Esophagus muscularis mucosa (tissue), 4 donors: ENCODE results near the gene TCP11X2. TPM values are rescaled to one million over a fixed set of nuclear protein-coding genes. Genes with fewer than 3 reads are reported as not detected.
"Not testable (repeated sequence)": the region's sequence is repeated elsewhere in the genome, so short reads cannot be mapped to it uniquely, and the experiment has no call there.

Experiments used
- DNase-seq: peaks from one replicate; pipeline ENCODE4 v3.0.0-alpha.2; 2017; ENCODE audit errors: extremely low spot score
- H3K27ac ChIP-seq, 4 donors: fragments of 200-600 bp; sonication (generic); replicated peaks in 1 of 4; 1 replicate in 3 of 4; 2 replicates in 1 of 4; pipeline ENCODE4 v1.5.1; 2016 to 2019; ENCODE audit warnings: mild to moderate bottlenecking in 1 of 4
- H3K27me3 ChIP-seq, 4 donors: fragments of 200-600 bp; sonication (generic); one replicate each; pipeline versions ENCODE4 v1.5.1 to v1.6.0; 2016 to 2019
- H3K36me3 ChIP-seq, 4 donors: fragments of 200-600 bp; sonication (generic); one replicate each; pipeline ENCODE4 v1.5.1; 2016 to 2019
- H3K4me1 ChIP-seq, 4 donors: fragments of 200-600 bp; sonication (generic); one replicate each; pipeline ENCODE4 v1.5.1; 2016 to 2019
- H3K4me3 ChIP-seq, 4 donors: fragments of 200-600 bp; sonication (generic); 1 replicate in 2 of 4; 2 replicates in 2 of 4; pipeline ENCODE4 v1.5.1; 2016 to 2019; ENCODE audit warnings: mild to moderate bottlenecking in 4 of 4, moderate library complexity in 1 of 4
- H3K9me3 ChIP-seq, 4 donors: fragments of 200-600 bp; sonication (generic); 1 replicate in 3 of 4; 2 replicates in 1 of 4; pipeline ENCODE4 v1.5.1; 2016 to 2019
- EP300 ChIP-seq: sonication (generic); formaldehyde crosslinking; IDR thresholded peaks from one replicate; pipeline ENCODE4 v1.6.1; 2017; ENCODE audit warnings: antibody characterized with exemption
- POLR2A ChIP-seq: fragments of 450-650 bp; IDR thresholded peaks from one replicate; pipeline ENCODE4 v1.6.1; 2017; ENCODE audit warnings: antibody characterized with exemption, moderate library complexity, mild to moderate bottlenecking, low read depth
- POLR2AphosphoS5 ChIP-seq, 2 donors: sonication (generic); formaldehyde crosslinking; IDR thresholded peaks; one replicate each; pipeline ENCODE4 v1.6.1; 2017; ENCODE audit warnings: antibody characterized with exemption in 2 of 2
- WGBS: methylation state at CpG from one replicate; pipeline ENCODE4 v1.1.5; 2018; 5-methylcytosine and 5-hydroxymethylcytosine counted together
- intact Hi-C: fragments of 100-400 bp; cut with DNase I; formaldehyde crosslinking; loops from one replicate; pipeline ENCODE4 v1.15.1; 2023
- total RNA-seq, 4 donors: library from RNA; depleted of rRNA; stranded (reverse); fragments of >200 nt; gene quantifications; one replicate each; pipeline versions ENCODE4 v1.1.0 to v1.2.1, GENCODE V29; 2016
- TF ChIP-seq, protein P1 (sequence below), 3 experiments: fragments of 200-600 bp in 2 of 3; fragments of 450-650 bp in 1 of 3; sonication (generic) in 2 of 3; IDR thresholded peaks; one replicate each; pipeline ENCODE4 v1.5.1; 2017 to 2019; ENCODE audit warnings: antibody characterized with exemption in 3 of 3, mild to moderate bottlenecking in 2 of 3, moderate library complexity in 1 of 3

TCP11X2 gene
- total RNA-seq, 4 donors from 2014 or later = not detected

DNA sequence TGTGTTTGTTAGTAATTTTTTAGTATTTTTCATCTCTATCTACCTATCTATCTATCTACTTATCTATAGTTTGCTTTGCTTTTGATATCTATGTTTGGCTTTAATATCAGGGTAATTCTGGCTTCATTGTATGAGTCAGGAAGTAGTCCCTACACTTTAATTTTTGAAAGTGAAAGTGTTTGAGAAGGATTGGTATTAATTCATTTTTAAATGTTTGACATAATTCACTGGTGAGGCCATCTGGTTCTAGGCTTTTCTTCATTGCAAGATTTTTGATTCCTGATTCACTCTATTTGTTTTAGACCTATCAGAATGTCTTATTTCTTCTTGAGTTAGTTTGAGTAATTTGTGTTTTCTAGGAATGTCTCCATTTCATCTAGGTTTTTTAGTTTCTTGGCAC lies 20.2 kb upstream of the TCP11X2 start:
- DNase-seq = no peak
- TF ChIP-seq POLR2A (no peak), EP300 (no peak), POLR2AphosphoS5 (IDR thresholded peaks at IDR 0.05) (no peak)
- TF ChIP-seq, protein P1, sequence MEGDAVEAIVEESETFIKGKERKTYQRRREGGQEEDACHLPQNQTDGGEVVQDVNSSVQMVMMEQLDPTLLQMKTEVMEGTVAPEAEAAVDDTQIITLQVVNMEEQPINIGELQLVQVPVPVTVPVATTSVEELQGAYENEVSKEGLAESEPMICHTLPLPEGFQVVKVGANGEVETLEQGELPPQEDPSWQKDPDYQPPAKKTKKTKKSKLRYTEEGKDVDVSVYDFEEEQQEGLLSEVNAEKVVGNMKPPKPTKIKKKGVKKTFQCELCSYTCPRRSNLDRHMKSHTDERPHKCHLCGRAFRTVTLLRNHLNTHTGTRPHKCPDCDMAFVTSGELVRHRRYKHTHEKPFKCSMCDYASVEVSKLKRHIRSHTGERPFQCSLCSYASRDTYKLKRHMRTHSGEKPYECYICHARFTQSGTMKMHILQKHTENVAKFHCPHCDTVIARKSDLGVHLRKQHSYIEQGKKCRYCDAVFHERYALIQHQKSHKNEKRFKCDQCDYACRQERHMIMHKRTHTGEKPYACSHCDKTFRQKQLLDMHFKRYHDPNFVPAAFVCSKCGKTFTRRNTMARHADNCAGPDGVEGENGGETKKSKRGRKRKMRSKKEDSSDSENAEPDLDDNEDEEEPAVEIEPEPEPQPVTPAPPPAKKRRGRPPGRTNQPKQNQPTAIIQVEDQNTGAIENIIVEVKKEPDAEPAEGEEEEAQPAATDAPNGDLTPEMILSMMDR (IDR thresholded peaks at IDR 0.05) = no peak
- intact Hi-C loops = no loop called here
- Histone ChIP-seq H3K27ac (no peak overlapping the region), H3K4me3 (no peak overlapping the region), H3K9me3 (no peaks in the 10 kb centered on the region), H3K4me1 (no peaks in the 10 kb centered on the region), H3K36me3 (no peaks in the 10 kb centered on the region), H3K27me3 (no peaks in the 10 kb centered on the region)

DNA sequence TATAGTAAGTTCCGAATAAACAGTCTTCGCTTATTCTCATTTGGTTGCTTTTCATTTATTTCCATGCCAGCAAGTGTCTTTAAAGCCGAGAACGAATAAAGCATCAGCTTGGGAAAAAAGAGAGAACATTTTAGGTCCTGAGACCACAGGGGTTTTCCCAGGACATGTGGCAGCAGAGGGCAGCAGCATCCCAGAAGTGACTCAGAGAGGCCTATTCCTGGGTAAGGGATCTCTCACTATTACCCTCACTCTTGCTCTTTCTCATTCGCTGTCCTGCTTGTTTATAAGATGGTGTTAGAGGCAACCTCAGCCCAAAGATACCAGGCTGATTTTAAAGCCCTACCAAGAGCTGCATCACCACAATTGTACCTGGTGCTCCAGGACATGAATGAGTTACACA lies 7.2 kb upstream of the TCP11X2 start:
- H3K36me3 ChIP-seq, H3K4me3 ChIP-seq, intact Hi-C loops, H3K4me1 ChIP-seq, H3K27ac ChIP-seq, H3K9me3 ChIP-seq, H3K27me3 ChIP-seq, DNase-seq: not testable (repeated sequence)
- 23% methylated on average over 4 of the region's 5 CpGs for WGBS

DNA sequence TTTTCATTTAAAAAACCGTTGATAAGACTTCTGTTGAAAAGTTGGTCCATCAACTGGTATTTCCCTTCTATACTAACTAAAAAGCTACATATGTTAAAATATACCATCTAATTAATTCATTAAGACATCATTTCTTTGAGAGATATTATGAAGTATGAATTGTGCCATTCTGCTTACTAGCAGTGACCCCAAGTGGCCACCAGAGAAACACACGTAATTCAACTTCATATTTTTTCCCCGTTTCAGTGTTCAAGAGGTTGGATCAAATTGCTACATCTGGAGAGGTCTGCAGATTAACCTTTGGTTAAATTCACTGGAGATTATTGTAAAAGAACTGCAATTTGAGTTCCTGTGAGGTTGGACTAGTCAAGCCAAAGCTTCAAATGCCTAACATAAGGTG lies 1.4 kb downstream of the TCP11X2 start:
- H3K4me3 ChIP-seq, H3K27me3 ChIP-seq, intact Hi-C loops, H3K27ac ChIP-seq, H3K9me3 ChIP-seq, H3K36me3 ChIP-seq, DNase-seq, H3K4me1 ChIP-seq: not testable (repeated sequence)
- no CpG with 5 or more reads among the region's 3 CpGs for WGBS

DNA sequence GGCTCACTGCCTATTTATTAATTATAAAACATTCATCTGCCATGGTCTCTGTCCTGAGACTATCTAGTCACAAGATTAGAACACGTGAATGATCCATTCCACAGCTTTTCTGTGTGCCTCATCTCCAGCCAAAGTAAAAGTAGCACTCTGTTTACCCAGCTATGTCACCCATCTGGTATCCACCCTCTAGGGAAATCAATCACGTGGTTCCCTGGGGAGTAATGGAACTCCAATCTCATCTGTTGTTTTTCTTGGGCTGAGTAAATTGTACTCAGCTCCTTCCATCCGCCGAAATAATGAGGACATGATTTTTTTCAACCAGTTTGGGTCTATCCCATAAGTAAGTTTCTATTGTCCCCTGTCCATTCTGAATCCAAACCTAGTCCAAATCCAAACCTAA lies 13.0 kb downstream of the TCP11X2 start:
- H3K9me3 ChIP-seq, DNase-seq, intact Hi-C loops, H3K4me3 ChIP-seq, H3K36me3 ChIP-seq, H3K27me3 ChIP-seq, H3K27ac ChIP-seq, H3K4me1 ChIP-seq: not testable (repeated sequence)
- no CpG with 5 or more reads among the region's 4 CpGs for WGBS

DNA sequence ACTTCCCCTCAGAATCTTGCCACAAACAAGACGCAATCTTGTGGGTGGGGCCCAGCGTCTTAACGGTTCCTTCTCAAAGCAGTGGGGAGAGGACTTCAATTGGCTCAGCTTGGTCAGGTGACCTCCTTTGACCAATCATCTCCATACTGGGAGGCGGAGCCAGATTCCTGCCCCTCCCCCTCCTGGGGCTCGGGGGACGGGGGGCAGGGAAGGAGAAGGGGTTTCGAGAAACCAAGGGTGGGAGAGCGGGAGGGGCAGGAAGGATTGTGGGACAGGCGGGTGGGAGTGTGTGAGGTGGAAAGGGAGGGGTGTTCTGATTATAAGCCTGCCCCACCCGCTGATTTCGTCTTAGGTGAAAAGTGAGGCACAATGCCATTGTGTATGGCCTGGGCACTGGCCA lies 31.7 kb downstream of the TCP11X2 start, which contains the start of gene NXF2B:
Gene NXF2B, minus strand, starts transcription at position 101 of the 400 bp plus-strand sequence. CDS start 59,972 bp downstream, outside the sequence.
- H3K36me3 ChIP-seq, H3K4me1 ChIP-seq, H3K27ac ChIP-seq, intact Hi-C loops, H3K27me3 ChIP-seq, H3K4me3 ChIP-seq, DNase-seq, H3K9me3 ChIP-seq: not testable (repeated sequence)
- no CpG with 5 or more reads among the region's 11 CpGs for WGBS

DNA sequence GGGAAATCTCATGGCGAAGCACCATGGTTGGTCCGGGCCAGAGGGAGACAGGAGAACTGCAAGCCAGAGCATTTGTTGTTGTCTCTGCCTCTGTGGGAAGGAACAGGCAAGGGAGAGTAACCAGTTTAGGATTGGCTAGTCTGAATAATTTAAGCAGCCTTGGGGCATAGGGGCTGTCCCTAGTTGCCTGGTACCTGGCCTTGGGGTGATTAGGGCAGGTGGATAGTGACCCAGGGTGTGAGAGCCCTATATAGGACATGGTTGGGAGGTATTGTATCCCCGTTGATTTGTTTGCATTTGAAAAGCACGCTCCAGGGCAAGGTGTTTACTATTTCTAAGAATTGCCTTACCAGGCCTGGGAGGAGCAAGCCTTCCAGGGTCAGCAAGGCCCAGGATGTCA lies 57.1 kb downstream of the TCP11X2 start:
- H3K27ac ChIP-seq, H3K36me3 ChIP-seq, DNase-seq, H3K4me1 ChIP-seq, H3K9me3 ChIP-seq, H3K4me3 ChIP-seq, H3K27me3 ChIP-seq, intact Hi-C loops: not testable (repeated sequence)
- WGBS = no CpG with 5 or more reads among the region's 4 CpGs

Other genes starting within 250 kb of the TCP11X2 start
- not detected for gene NXF2, start 224.6 kb downstream of the TCP11X2 start, total RNA-seq
- under 1 TPM in 1 of 4 donors, not detected in 3; 0.42 TPM for gene NXF2B, start 31.8 kb downstream of the TCP11X2 start, total RNA-seq
- gene TMSB15A, start 44.9 kb upstream of the TCP11X2 start, total RNA-seq = under 1 TPM in 1 of 4 donors, not detected in 3; 0.66 TPM
- gene ARMCX5, start 127.7 kb upstream of the TCP11X2 start, total RNA-seq = 10 to 100 TPM in 2 of 4 donors, 1 to 10 TPM in 2; 9.9 to 11.1 (median 10.2) TPM
- 10 to 100 TPM in 3 of 4 donors, 1 to 10 TPM in 1; 9.9 to 18.5 (median 13.1) TPM for gene GPRASP1, start 179.7 kb upstream of the TCP11X2 start, total RNA-seq
- 10 to 100 TPM in 3 of 4 donors, 1 to 10 TPM in 1; 5.4 to 14.9 (median 10.7) TPM for gene GPRASP2, start 240.6 kb upstream of the TCP11X2 start, total RNA-seq
- gene GPRASP3, start 248.9 kb upstream of the TCP11X2 start, total RNA-seq = 1 to 10 TPM; 3.7 to 6.9 (median 4.6) TPM